Esophagus muscularis mucosa (tissue), 4 donors: Measurements from ENCODE around the gene GMDS. TPM values are rescaled to one million over a fixed set of nuclear protein-coding genes. Genes with fewer than 3 reads are reported as not detected.

Experiments
- DNase-seq: peaks from one replicate; pipeline ENCODE4 v3.0.0-alpha.2; 2017; ENCODE audit errors: extremely low spot score
- H3K27ac ChIP-seq, 4 donors: fragments of 200-600 bp; sonication (generic); replicated peaks in 1 of 4; 1 replicate in 3 of 4; 2 replicates in 1 of 4; pipeline ENCODE4 v1.5.1; 2016 to 2019; ENCODE audit warnings: mild to moderate bottlenecking in 1 of 4
- H3K27me3 ChIP-seq, 4 donors: fragments of 200-600 bp; sonication (generic); one replicate each; pipeline versions ENCODE4 v1.5.1 to v1.6.0; 2016 to 2019
- H3K36me3 ChIP-seq, 4 donors: fragments of 200-600 bp; sonication (generic); one replicate each; pipeline ENCODE4 v1.5.1; 2016 to 2019
- H3K4me1 ChIP-seq, 4 donors: fragments of 200-600 bp; sonication (generic); one replicate each; pipeline ENCODE4 v1.5.1; 2016 to 2019
- H3K4me3 ChIP-seq, 4 donors: fragments of 200-600 bp; sonication (generic); 1 replicate in 2 of 4; 2 replicates in 2 of 4; pipeline ENCODE4 v1.5.1; 2016 to 2019; ENCODE audit warnings: mild to moderate bottlenecking in 4 of 4, moderate library complexity in 1 of 4
- H3K9me3 ChIP-seq, 4 donors: fragments of 200-600 bp; sonication (generic); 1 replicate in 3 of 4; 2 replicates in 1 of 4; pipeline ENCODE4 v1.5.1; 2016 to 2019
- CTCF ChIP-seq, 3 experiments: fragments of 200-600 bp in 2 of 3; fragments of 450-650 bp in 1 of 3; sonication (generic) in 2 of 3; IDR thresholded peaks; one replicate each; pipeline ENCODE4 v1.5.1; 2017 to 2019; ENCODE audit warnings: antibody characterized with exemption in 3 of 3, mild to moderate bottlenecking in 2 of 3, moderate library complexity in 1 of 3
- EP300 ChIP-seq: sonication (generic); formaldehyde crosslinking; IDR thresholded peaks from one replicate; pipeline ENCODE4 v1.6.1; 2017; ENCODE audit warnings: antibody characterized with exemption
- POLR2A ChIP-seq: fragments of 450-650 bp; IDR thresholded peaks from one replicate; pipeline ENCODE4 v1.6.1; 2017; ENCODE audit warnings: antibody characterized with exemption, moderate library complexity, mild to moderate bottlenecking, low read depth
- POLR2AphosphoS5 ChIP-seq, 2 donors: sonication (generic); formaldehyde crosslinking; IDR thresholded peaks; one replicate each; pipeline ENCODE4 v1.6.1; 2017; ENCODE audit warnings: antibody characterized with exemption in 2 of 2
- WGBS: methylation state at CpG from one replicate; pipeline ENCODE4 v1.1.5; 2018; 5-methylcytosine and 5-hydroxymethylcytosine counted together
- intact Hi-C: fragments of 100-400 bp; cut with DNase I; formaldehyde crosslinking; loops from one replicate; pipeline ENCODE4 v1.15.1; 2023
- total RNA-seq, 4 donors: library from RNA; depleted of rRNA; stranded (reverse); fragments of >200 nt; gene quantifications; one replicate each; pipeline versions ENCODE4 v1.1.0 to v1.2.1, GENCODE V29; 2016

GMDS gene
- total RNA-seq, 4 donors from 2014 or later, result 3.6 to 14.1 (median 6.0) TPM

GRCh38 chr6:1856381-1856780 is 389.0 kb downstream of the GMDS start:
- H3K27me3 ChIP-seq, result no peaks in the 10 kb centered on the region
- no peaks in the 10 kb centered on the region for H3K9me3 ChIP-seq
- H3K27ac ChIP-seq, result no peak overlapping the region
- no peak overlapping the region for H3K4me3 ChIP-seq
- no peaks in the 10 kb centered on the region for H3K36me3 ChIP-seq
- DNase-seq, result no peak
- WGBS, result 54% methylated on average over 3 of the region's 3 CpGs
- intact Hi-C loops, result no loop called here
- TF ChIP-seq CTCF (IDR thresholded peaks at IDR 0.05) (no peak), POLR2A (no peak), EP300 (no peak), POLR2AphosphoS5 (IDR thresholded peaks at IDR 0.05) (no peak)
- H3K4me1 ChIP-seq, result no peaks in the 10 kb centered on the region

- no peaks in the 10 kb centered on the region for H3K9me3 ChIP-seq
- no peaks in the 10 kb centered on the region for H3K27me3 ChIP-seq
- TF ChIP-seq CTCF (IDR thresholded peaks at IDR 0.05) (no peak), POLR2A (no peak), POLR2AphosphoS5 (IDR thresholded peaks at IDR 0.05) (no peak), EP300 (no peak)
- H3K27ac ChIP-seq, result no peak overlapping the region
- DNase-seq, result no peak
- intact Hi-C loops, result no loop called here
- WGBS, result 77% methylated on average over 4 of the region's 4 CpGs
- H3K36me3 ChIP-seq, result no peaks in the 10 kb centered on the region
- H3K4me1 ChIP-seq, result no peaks in the 10 kb centered on the region
- H3K4me3 ChIP-seq, result no peak overlapping the region
Observed at GRCh38 chr6:1855890-1856289, 389.5 kb downstream of the GMDS start.

GRCh38 chr6:1854296-1854695 is 391.1 kb downstream of the GMDS start:
- no peak for TF ChIP-seq POLR2A
- TF ChIP-seq POLR2AphosphoS5 (IDR thresholded peaks at IDR 0.05), result no peak
- Histone ChIP-seq H3K27ac (no peak overlapping the region), H3K9me3 (no peaks in the 10 kb centered on the region), H3K4me1 (no peaks in the 10 kb centered on the region), H3K27me3 (no peaks in the 10 kb centered on the region), H3K36me3 (no peaks in the 10 kb centered on the region), H3K4me3 (no peak overlapping the region)
- WGBS, result 96% methylated on average over 2 of the region's 2 CpGs
- DNase-seq, result no peak
- intact Hi-C loops, result no loop called here

- Histone ChIP-seq H3K9me3 (no peaks in the 10 kb centered on the region), H3K4me3 (no peak overlapping the region), H3K27ac (no peak overlapping the region), H3K27me3 (no peaks in the 10 kb centered on the region), H3K36me3 (no peaks in the 10 kb centered on the region), H3K4me1 (no peaks in the 10 kb centered on the region)
- intact Hi-C loops, result no loop called here
- DNase-seq, result no peak
- TF ChIP-seq POLR2AphosphoS5 (IDR thresholded peaks at IDR 0.05), result no peak
- no peak for TF ChIP-seq EP300
- no peak for TF ChIP-seq CTCF (IDR thresholded peaks at IDR 0.05)
- no peak for TF ChIP-seq POLR2A
- 73% methylated on average over 1 of the region's 1 CpG for WGBS
Observed at GRCh38 chr6:1853761-1854160, 391.6 kb downstream of the GMDS start.

- Histone ChIP-seq H3K9me3 (no peaks in the 10 kb centered on the region), H3K27ac (no peak overlapping the region), H3K4me3 (no peak overlapping the region), H3K36me3 (no peaks in the 10 kb centered on the region), H3K4me1 (no peaks in the 10 kb centered on the region), H3K27me3 (no peaks in the 10 kb centered on the region)
- no peak for DNase-seq
- WGBS, result 92% methylated on average over 13 of the region's 13 CpGs
- intact Hi-C loops, result no loop called here
- TF ChIP-seq EP300, result no peak
- TF ChIP-seq CTCF (IDR thresholded peaks at IDR 0.05), result no peak
- no peak for TF ChIP-seq POLR2A
- TF ChIP-seq POLR2AphosphoS5 (IDR thresholded peaks at IDR 0.05), result no peak
Observed at GRCh38 chr6:1851681-1852456, 393.5 kb downstream of the GMDS start.
